Fibroblast of villous mesenchyme (primary cell): ENCODE results near the gene SELENOK. TPM values are rescaled to one million over a fixed set of nuclear protein-coding genes. Genes with fewer than 3 reads are reported as not detected.

Source experiments
- DNase-seq: peaks from one replicate; pipeline ENCODE4 v3.0.0-alpha.2; 2010; ENCODE audit warnings: low read depth
- H3K4me3 ChIP-seq: 2 replicates; pipeline ENCODE4 v1.5.1; 2011; ENCODE audit warnings: low read depth, mild to moderate bottlenecking, low read length
- total RNA-seq: library from RNA; depleted of rRNA; stranded (reverse); fragments of >200 nt; gene quantifications from 2 replicates; pipeline ENCODE4 v1.2.3, GENCODE V29; 2012
- TF ChIP-seq, protein P1 (sequence below): IDR thresholded peaks from 2 replicates; pipeline ENCODE4 v1.5.1; 2012; ENCODE audit warnings: low read depth, mild to moderate bottlenecking, low read length; ENCODE audit not compliant: insufficient read depth

Gene SELENOK
- total RNA-seq, 1 donor, result 19.4 TPM

DNA sequence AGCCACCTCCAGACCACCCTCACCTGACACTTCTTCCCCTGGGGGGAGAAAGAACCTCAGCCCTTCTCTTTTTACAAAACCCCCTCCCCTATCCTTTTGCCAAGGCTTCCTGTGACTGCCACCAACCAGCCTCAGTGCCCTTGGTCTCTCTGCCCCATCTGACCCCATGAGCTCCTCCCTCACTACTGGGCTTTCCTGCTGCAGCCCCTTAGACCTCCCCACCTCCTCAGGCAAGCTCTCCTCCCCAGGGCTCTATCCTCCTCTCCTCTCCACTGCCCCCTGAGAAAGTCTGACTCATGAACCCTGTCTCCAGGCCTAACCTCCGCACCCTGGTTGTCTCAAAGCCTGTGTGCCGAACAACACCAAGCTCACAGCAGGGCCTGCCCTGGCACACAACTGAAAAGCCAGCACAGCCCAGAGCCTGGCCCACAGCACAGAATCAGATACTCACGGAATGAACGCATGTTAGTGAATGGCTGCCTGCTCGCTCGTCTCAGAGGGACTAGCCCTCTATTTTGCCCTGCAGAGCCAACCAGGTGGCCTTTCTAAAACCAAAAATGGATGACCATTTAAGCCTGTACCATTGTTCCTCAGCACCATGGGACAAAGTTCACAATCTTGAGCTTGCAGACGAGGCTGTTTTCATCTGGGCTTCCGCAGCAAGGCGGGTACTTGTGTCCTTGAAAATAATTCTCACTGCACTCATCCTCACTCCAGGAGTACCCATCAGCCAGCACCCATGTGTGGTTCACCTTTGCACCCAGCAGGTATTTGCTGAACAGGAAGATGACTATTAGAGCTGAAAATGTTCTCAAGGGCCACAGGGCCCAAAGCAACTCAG is 47.2 kb downstream of the SELENOK start:
- H3K4me3 ChIP-seq, result no peak overlapping the region
- no peak for DNase-seq
- TF ChIP-seq, protein P1, sequence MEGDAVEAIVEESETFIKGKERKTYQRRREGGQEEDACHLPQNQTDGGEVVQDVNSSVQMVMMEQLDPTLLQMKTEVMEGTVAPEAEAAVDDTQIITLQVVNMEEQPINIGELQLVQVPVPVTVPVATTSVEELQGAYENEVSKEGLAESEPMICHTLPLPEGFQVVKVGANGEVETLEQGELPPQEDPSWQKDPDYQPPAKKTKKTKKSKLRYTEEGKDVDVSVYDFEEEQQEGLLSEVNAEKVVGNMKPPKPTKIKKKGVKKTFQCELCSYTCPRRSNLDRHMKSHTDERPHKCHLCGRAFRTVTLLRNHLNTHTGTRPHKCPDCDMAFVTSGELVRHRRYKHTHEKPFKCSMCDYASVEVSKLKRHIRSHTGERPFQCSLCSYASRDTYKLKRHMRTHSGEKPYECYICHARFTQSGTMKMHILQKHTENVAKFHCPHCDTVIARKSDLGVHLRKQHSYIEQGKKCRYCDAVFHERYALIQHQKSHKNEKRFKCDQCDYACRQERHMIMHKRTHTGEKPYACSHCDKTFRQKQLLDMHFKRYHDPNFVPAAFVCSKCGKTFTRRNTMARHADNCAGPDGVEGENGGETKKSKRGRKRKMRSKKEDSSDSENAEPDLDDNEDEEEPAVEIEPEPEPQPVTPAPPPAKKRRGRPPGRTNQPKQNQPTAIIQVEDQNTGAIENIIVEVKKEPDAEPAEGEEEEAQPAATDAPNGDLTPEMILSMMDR, result no peak

- TF ChIP-seq, protein P1, result no peak
- no peak for DNase-seq
- H3K4me3 ChIP-seq, result no peak overlapping the region
Measured at GRCh38 chr3:53843195-53844177, 48.2 kb downstream of the SELENOK start.

DNA sequence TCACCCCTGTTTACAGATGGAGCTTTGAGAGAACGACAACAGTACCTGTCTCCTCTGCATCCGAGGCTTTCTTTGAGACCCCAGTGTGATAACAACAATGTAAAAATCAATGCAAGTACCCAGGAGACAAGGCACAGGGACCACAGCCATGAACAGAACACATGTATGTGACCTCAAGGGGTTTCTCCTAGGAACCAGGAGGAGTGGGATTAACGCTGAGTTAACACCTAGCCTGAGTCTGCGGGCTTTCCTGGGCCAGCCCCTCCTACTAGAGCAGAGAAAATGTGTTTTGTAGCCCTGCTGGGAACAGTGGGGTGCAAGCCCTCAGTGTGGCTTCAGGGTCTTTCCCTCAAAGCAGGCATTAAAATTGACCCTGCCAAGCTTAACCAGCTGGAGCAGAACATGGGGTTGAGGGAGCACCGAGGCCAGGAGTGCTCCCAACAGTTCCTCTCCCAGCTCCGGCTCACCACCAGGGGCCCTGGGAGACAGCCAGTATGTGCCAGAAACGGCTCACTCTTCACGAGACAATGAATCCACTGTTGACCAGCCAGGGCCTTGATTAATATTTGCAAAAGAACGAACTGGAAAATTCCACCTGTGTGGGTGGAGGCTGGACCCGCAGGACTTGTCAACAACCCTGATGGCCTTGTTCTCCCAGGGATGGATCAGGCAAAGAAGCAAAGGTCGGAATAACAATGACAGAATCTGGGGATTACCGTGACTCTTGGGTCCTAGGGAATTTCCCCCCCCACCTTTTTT is 49.0 kb downstream of the SELENOK start:
- peak; percentile 12 for DNase-seq
- TF ChIP-seq, protein P1, result peak; percentile 13
- no peak overlapping the region for H3K4me3 ChIP-seq

DNA sequence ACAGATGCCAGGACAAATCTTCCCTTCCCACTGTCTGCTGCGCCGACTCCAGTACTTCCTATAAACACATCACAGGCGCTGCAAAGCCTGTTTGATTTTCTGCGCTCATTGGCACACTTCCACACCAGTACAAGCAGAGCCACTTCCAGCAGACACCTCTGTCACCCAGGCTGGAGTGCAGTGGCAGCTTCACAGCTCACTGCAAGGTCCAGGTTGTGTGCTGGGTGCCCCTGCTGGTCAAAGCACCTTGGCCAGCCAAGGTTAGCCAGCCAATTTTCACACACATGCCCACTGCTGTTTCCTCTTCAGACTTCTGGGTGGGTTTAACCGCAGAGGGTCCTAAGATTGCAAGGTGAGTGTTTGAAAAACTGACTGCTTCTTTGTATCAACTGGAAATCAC is 50.4 kb downstream of the SELENOK start:
- no peak overlapping the region for H3K4me3 ChIP-seq
- TF ChIP-seq, protein P1, result no peak
- DNase-seq, result no peak

DNA sequence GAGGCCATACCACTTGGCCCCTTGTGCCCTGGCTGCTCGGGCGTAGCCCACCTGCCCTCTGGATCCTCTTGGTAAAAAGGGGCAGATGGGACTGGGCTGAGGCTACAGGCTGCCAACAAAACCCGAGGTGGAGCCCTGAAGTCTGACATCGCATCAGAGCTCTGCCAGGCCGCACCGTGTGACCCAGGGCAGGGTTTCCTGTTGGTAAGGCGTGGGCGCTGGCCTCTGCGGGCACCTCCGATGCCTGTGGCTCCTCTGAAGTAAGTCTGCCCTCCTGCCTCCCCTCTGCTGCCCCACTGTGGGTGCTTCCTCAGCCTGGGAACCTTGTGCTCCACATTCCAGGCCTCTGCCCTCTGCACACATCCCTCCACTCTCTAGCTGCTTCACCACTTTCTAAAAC is 54.3 kb downstream of the SELENOK start:
- H3K4me3 ChIP-seq, result no peak overlapping the region
- TF ChIP-seq, protein P1, result no peak
- DNase-seq, result no peak

DNA sequence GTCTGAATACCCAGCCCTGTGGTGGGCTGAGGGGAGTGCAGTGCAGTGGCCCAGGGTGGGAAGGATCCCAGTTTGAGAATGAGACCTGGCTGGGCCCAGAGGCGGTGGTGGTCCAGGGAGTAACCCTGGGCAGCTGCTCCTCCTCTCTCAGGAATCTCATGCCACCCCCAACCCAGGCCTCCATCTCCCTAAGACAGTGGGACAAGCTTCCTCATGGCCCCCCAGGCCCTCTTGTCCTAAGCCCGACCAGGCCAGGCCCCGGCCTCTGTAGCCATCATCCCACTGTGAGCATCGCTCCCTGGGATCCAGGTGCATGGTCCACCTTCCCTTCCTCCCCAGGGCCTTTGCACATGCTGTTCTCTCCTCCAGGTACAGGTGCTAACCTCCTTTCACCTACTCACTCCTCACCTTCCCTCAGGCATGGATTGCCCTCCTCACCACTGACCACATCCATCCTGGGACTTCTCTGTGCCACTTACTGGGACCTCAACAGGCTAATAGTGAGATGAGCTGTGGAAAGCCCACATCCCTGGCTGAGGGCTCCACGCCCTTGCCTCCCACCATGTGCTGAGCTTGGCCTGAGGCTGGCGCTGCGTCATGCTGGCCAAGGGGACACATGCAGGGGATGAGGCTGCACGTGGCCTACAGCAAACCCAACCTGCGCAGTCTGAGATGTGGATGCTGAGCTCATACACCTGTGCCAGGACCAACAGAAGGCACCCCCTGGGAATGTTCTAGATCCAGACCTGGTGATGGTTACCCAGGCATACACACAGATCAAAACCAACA is 55.4 kb downstream of the SELENOK start:
- DNase-seq, result no peak
- TF ChIP-seq, protein P1, result no peak
- H3K4me3 ChIP-seq, result no peak overlapping the region
